Esophagus muscularis mucosa (tissue), 4 donors: Measurements from ENCODE around the gene KITLG.

ENCODE experiments used
- CTCF ChIP-seq, 3 experiments: fragments of 200-600 bp in 2 of 3; fragments of 450-650 bp in 1 of 3; sonication (generic) in 2 of 3; IDR thresholded peaks; one replicate each; pipeline ENCODE4 v1.5.1; 2017 to 2019; ENCODE audit warnings: antibody characterized with exemption in 3 of 3, mild to moderate bottlenecking in 2 of 3, moderate library complexity in 1 of 3
- EP300 ChIP-seq: sonication (generic); formaldehyde crosslinking; IDR thresholded peaks from one replicate; pipeline ENCODE4 v1.6.1; 2017; ENCODE audit warnings: antibody characterized with exemption
- POLR2A ChIP-seq: fragments of 450-650 bp; IDR thresholded peaks from one replicate; pipeline ENCODE4 v1.6.1; 2017; ENCODE audit warnings: antibody characterized with exemption, moderate library complexity, mild to moderate bottlenecking, low read depth

- TF ChIP-seq CTCF (IDR thresholded peaks at IDR 0.05), result no peak
- TF ChIP-seq POLR2A, result no peak
- no peak for TF ChIP-seq EP300
These were observed 7.3 kb downstream of the KITLG start for GRCh38 chr12:88572781-88573549.
